H9 (cell line): ENCODE results near the gene ZIM2. TPM values are rescaled to one million over a fixed set of nuclear protein-coding genes. Genes with fewer than 3 reads are reported as not detected.

Source experiments
- DNase-seq: peaks from one replicate; pipeline ENCODE4 v3.0.0-alpha.2; 2017
- H2AFZ ChIP-seq: one replicate; pipeline ENCODE4 v1.6.1; 2013; ENCODE audit warnings: mild to moderate bottlenecking, low read length, control low read depth, moderate library complexity
- H2AK5ac ChIP-seq: 2 replicates; pipeline ENCODE4 v1.6.1; 2013; ENCODE audit warnings: low read length, control low read depth, mixed read lengths; ENCODE audit not compliant: insufficient read length
- H2BK120ac ChIP-seq: one replicate; pipeline ENCODE4 v1.6.1; 2013; ENCODE audit warnings: low read depth, mild to moderate bottlenecking, low read length, control low read depth, inconsistent platforms; ENCODE audit not compliant: poor library complexity, severe bottlenecking
- H2BK12ac ChIP-seq: 2 replicates; pipeline ENCODE4 v1.6.1; 2013; ENCODE audit warnings: low read length, control low read depth, mixed read lengths, low read depth; ENCODE audit not compliant: insufficient read length
- H2BK15ac ChIP-seq: 2 replicates; pipeline ENCODE4 v1.6.1; 2013; ENCODE audit warnings: low read depth, low read length, control low read depth
- H2BK20ac ChIP-seq: one replicate; pipeline ENCODE4 v1.6.1; 2013; ENCODE audit warnings: low read depth, mild to moderate bottlenecking, low read length, control low read depth, inconsistent platforms; ENCODE audit not compliant: poor library complexity, severe bottlenecking
- H2BK5ac ChIP-seq: 2 replicates; pipeline ENCODE4 v1.6.1; 2013; ENCODE audit warnings: low read length, control low read depth, mixed read lengths; ENCODE audit not compliant: insufficient read length
- H3K14ac ChIP-seq: 2 replicates; pipeline ENCODE4 v1.6.1; 2013; ENCODE audit warnings: low read length, control low read depth; ENCODE audit not compliant: insufficient read depth
- H3K18ac ChIP-seq: 2 replicates; pipeline ENCODE4 v1.6.1; 2013; ENCODE audit warnings: low read depth, mild to moderate bottlenecking, mixed read lengths, low read length, control low read depth; ENCODE audit not compliant: insufficient read length
- H3K23ac ChIP-seq: 2 replicates; pipeline ENCODE4 v1.6.1; 2013; ENCODE audit warnings: low read length, control low read depth, mixed read lengths, low read depth; ENCODE audit not compliant: insufficient read length
- H3K23me2 ChIP-seq: 2 replicates; pipeline ENCODE4 v1.6.1; 2013; ENCODE audit warnings: low read depth, mild to moderate bottlenecking, mixed read lengths, low read length, control low read depth; ENCODE audit not compliant: insufficient read length, poor library complexity, severe bottlenecking
- H3K27ac ChIP-seq: 2 replicates; pipeline ENCODE4 v1.5.1; 2013; ENCODE audit warnings: low read length, control low read depth, mixed read lengths, low read depth; ENCODE audit not compliant: insufficient read length
- H3K27me3 ChIP-seq: 2 replicates; pipeline ENCODE4 v1.6.1; 2013; ENCODE audit warnings: low read length, control low read depth, inconsistent platforms; ENCODE audit not compliant: insufficient read depth
- H3K4ac ChIP-seq: 2 replicates; pipeline ENCODE4 v1.6.1; 2013; ENCODE audit warnings: low read depth, mild to moderate bottlenecking, control low read depth, inconsistent platforms, low read length, moderate library complexity
- H3K4me1 ChIP-seq: 2 replicates; pipeline ENCODE4 v1.6.1; 2013; ENCODE audit warnings: low read length, control low read depth, inconsistent platforms; ENCODE audit not compliant: insufficient read depth
- H3K4me2 ChIP-seq: 2 replicates; pipeline ENCODE4 v1.6.1; 2013; ENCODE audit warnings: low read length, control low read depth, mixed read lengths; ENCODE audit not compliant: insufficient read length, insufficient read depth
- H3K56ac ChIP-seq: 2 replicates; pipeline ENCODE4 v1.6.1; 2013; ENCODE audit warnings: low read depth, mild to moderate bottlenecking, mixed read lengths, low read length, control low read depth; ENCODE audit not compliant: insufficient read length
- H3K79me1 ChIP-seq: 2 replicates; pipeline ENCODE4 v1.6.1; 2013; ENCODE audit warnings: low read depth, mild to moderate bottlenecking, moderate library complexity, low read length, control low read depth, inconsistent platforms; ENCODE audit not compliant: insufficient read depth, poor library complexity, severe bottlenecking
- H3K79me2 ChIP-seq: 2 replicates; pipeline ENCODE4 v1.6.1; 2013; ENCODE audit warnings: low read length, control low read depth, inconsistent platforms; ENCODE audit not compliant: insufficient read depth
- H3K9ac ChIP-seq: 2 replicates; pipeline ENCODE4 v1.6.1; 2013; ENCODE audit warnings: low read length, control low read depth, mixed read lengths; ENCODE audit not compliant: insufficient read length; ENCODE audit errors: extremely low read depth
- H3K9me3 ChIP-seq: one replicate; pipeline ENCODE4 v1.6.1; 2013; ENCODE audit warnings: low read depth, low read length, inconsistent platforms; ENCODE audit not compliant: control insufficient read depth
- H3T11ph ChIP-seq: one replicate; pipeline ENCODE4 v1.6.1; 2013; ENCODE audit warnings: mild to moderate bottlenecking, low read length, control low read depth, inconsistent platforms
- H4K20me1 ChIP-seq: one replicate; pipeline ENCODE4 v1.6.1; 2013; ENCODE audit not compliant: control insufficient read depth, insufficient read length, insufficient read depth
- H4K5ac ChIP-seq: 2 replicates; pipeline ENCODE4 v1.6.1; 2013; ENCODE audit warnings: low read depth, mild to moderate bottlenecking, mixed read lengths, low read length, control low read depth; ENCODE audit not compliant: insufficient read length
- H4K8ac ChIP-seq: replicated peaks from 2 replicates; pipeline ENCODE4 v1.6.1; 2013; ENCODE audit warnings: low read length, control low read depth, mixed read lengths, low read depth; ENCODE audit not compliant: insufficient read length
- H4K91ac ChIP-seq: 2 replicates; pipeline ENCODE4 v1.6.1; 2013; ENCODE audit warnings: low read depth, mild to moderate bottlenecking, moderate library complexity, mixed read lengths, low read length, control low read depth; ENCODE audit not compliant: insufficient read length
- H3K27ac Mint-ChIP-seq, 3 experiments: 2 replicates in 2 of 3; 3 replicates in 1 of 3; pipeline ENCODE4 v1.8.0; 2020 to 2021; ENCODE audit warnings: mixed read lengths in 3 of 3, mild to moderate bottlenecking in 1 of 3, moderate library complexity in 1 of 3
- H3K27me3 Mint-ChIP-seq: 2 replicates; pipeline ENCODE4 v1.8.0; 2021; ENCODE audit warnings: low read depth, mild to moderate bottlenecking, moderate library complexity, mixed read lengths
- H3K36me3 Mint-ChIP-seq, 3 experiments: 2 replicates in 2 of 3; 3 replicates in 1 of 3; pipeline ENCODE4 v1.8.0; 2020 to 2021; ENCODE audit warnings: low read depth in 3 of 3, mixed read lengths in 3 of 3; ENCODE audit not compliant: insufficient read depth in 1 of 3
- H3K4me1 Mint-ChIP-seq, 2 experiments: 2 replicates each; pipeline ENCODE4 v1.8.0; 2020; ENCODE audit warnings: mixed read lengths in 2 of 2
- H3K4me3 Mint-ChIP-seq, 2 experiments: 2 replicates in 1 of 2; 3 replicates in 1 of 2; pipeline ENCODE4 v1.8.0; 2020 to 2021; ENCODE audit warnings: mild to moderate bottlenecking in 2 of 2, mixed read lengths in 2 of 2, moderate library complexity in 1 of 2
- H3K9me3 Mint-ChIP-seq, 2 experiments: 2 replicates in 1 of 2; 3 replicates in 1 of 2; pipeline ENCODE4 v1.8.0; 2020; ENCODE audit warnings: mild to moderate bottlenecking in 2 of 2, mixed read lengths in 2 of 2, moderate library complexity in 1 of 2
- WGBS: extraction: QIAGEN DNeasy Blood & Tissue Kit; methylation state at CpG from one replicate; pipeline ENCODE4 v1.1.7; 2013; ENCODE audit warnings: missing lambda C conversion rate, low lambda C conversion rate, mixed read lengths; ENCODE audit not compliant: insufficient read length; ENCODE audit errors: extremely low coverage; 5-methylcytosine and 5-hydroxymethylcytosine counted together
- total RNA-seq: library from RNA; stranded (reverse); gene quantifications from 2 replicates; pipeline ENCODE4 v1.2.1, GENCODE V29; 2021
- TF ChIP-seq, protein P1 (sequence below): fragments of 200-600 bp; sonication (generic); conservative IDR thresholded peaks from 3 replicates; pipeline ENCODE4 v1.8.0; 2021; ENCODE audit warnings: antibody characterized with exemption, mild to moderate bottlenecking

The ZIM2 gene
- total RNA-seq, 1 experiment from 2014 or later: not detected

DNA sequence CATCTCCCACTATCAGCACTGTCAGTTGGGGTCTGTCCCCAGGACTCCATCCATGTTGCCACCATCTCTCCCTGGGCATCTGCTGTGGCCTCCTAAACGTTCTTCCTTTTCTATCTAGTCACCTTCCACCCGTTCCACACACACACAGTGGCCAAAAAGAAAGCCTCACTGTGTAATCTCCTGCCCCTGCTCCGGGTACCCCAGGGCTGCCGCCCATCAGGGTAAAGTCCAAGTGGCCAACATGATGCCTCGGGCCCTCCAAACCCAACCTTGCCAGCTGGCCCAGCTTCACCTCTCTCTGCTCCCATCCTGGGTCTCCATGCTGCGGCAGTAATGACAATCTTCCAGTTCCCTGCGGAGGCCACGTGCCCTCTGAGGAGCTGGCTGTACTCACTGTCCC is 29.4 kb upstream of the ZIM2 start:
- peaks cover 91 to 94% of the 10 kb centered on the region in 2 experiments for H3K9me3 Mint-ChIP-seq
- Histone ChIP-seq H3K23ac (no peak overlapping the region), H2BK20ac (no peak overlapping the region), H3K27me3 (no peaks in the 10 kb centered on the region), H3K9ac (no peak overlapping the region), H4K8ac (no peak overlapping the region), H2AFZ (no peak overlapping the region), H3K4me2 (no peak overlapping the region), H3K27ac (no peak overlapping the region), H4K20me1 (no peaks in the 10 kb centered on the region), H3K23me2 (no peaks in the 10 kb centered on the region), H4K5ac (no peak overlapping the region), H3K4me1 (no peaks in the 10 kb centered on the region), H3K56ac (no peak overlapping the region), H2BK120ac (no peak overlapping the region), H2BK15ac (no peak overlapping the region), H3K9me3 (peaks cover 70% of the 10 kb centered on the region), H3K79me1 (no peaks in the 10 kb centered on the region), H3K4ac (no peak overlapping the region), H3K18ac (no peak overlapping the region), H3T11ph (no peak overlapping the region), H4K91ac (no peak overlapping the region), H3K79me2 (no peaks in the 10 kb centered on the region), H2BK12ac (no peak overlapping the region), H3K14ac (no peak overlapping the region), H2BK5ac (no peak overlapping the region), H2AK5ac (no peak overlapping the region)
- peaks cover 2% of the 10 kb centered on the region for H3K27me3 Mint-ChIP-seq
- H3K4me3 Mint-ChIP-seq: no peak overlapping the region
- peaks cover 14 to 37% (median 28%) of the 10 kb centered on the region in 3 experiments for H3K36me3 Mint-ChIP-seq
- H3K27ac Mint-ChIP-seq: no peak overlapping the region
- TF ChIP-seq, protein P1, sequence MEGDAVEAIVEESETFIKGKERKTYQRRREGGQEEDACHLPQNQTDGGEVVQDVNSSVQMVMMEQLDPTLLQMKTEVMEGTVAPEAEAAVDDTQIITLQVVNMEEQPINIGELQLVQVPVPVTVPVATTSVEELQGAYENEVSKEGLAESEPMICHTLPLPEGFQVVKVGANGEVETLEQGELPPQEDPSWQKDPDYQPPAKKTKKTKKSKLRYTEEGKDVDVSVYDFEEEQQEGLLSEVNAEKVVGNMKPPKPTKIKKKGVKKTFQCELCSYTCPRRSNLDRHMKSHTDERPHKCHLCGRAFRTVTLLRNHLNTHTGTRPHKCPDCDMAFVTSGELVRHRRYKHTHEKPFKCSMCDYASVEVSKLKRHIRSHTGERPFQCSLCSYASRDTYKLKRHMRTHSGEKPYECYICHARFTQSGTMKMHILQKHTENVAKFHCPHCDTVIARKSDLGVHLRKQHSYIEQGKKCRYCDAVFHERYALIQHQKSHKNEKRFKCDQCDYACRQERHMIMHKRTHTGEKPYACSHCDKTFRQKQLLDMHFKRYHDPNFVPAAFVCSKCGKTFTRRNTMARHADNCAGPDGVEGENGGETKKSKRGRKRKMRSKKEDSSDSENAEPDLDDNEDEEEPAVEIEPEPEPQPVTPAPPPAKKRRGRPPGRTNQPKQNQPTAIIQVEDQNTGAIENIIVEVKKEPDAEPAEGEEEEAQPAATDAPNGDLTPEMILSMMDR: no peak
- whole genome bisulfite sequencing: no CpG with 5 or more reads among the region's 8 CpGs
- H3K4me1 Mint-ChIP-seq: no peaks in the 10 kb centered on the region
- DNase-seq: no peak
